Tibial artery (tissue), 4 donors: Measurements from ENCODE around the gene CEMIP2.

ENCODE experiments used
- DNase-seq, 2 donors: peaks; one replicate each; pipeline ENCODE4 v3.0.0-alpha.2; 2019
- H3K27ac ChIP-seq, 2 donors: fragments of 200-600 bp; sonication (generic) in 1 of 2; 1 replicate in 1 of 2; 2 replicates in 1 of 2; pipeline ENCODE4 v1.5.1; 2018 to 2019; ENCODE audit warnings: mild to moderate bottlenecking in 1 of 2
- H3K27me3 ChIP-seq, 2 donors: fragments of 200-600 bp; sonication (generic) in 1 of 2; one replicate each; pipeline versions ENCODE4 v1.5.1 to v1.6.0; 2016 to 2019
- H3K36me3 ChIP-seq, 3 donors: fragments of 200-600 bp; sonication (generic) in 2 of 3; one replicate each; pipeline ENCODE4 v1.5.1; 2016 to 2019; ENCODE audit warnings: mild to moderate bottlenecking in 2 of 3
- H3K4me1 ChIP-seq, 4 donors: fragments of 200-600 bp; sonication (generic) in 2 of 4; 1 replicate in 3 of 4; 2 replicates in 1 of 4; pipeline ENCODE4 v1.5.1; 2016 to 2019
- H3K4me3 ChIP-seq, 2 donors: fragments of 200-600 bp; sonication (generic) in 1 of 2; 1 replicate in 1 of 2; 2 replicates in 1 of 2; pipeline ENCODE4 v1.5.1; 2018 to 2019; ENCODE audit warnings: mild to moderate bottlenecking in 2 of 2
- H3K9me3 ChIP-seq, 3 donors: fragments of 200-600 bp; sonication (generic) in 1 of 3; one replicate each; pipeline ENCODE4 v1.5.1; 2016 to 2019
- CTCF ChIP-seq, 2 experiments: fragments of 200-600 bp in 1 of 2; fragments of 450-650 bp in 1 of 2; IDR thresholded peaks; one replicate each; pipeline ENCODE4 v1.5.1; 2017 to 2019; ENCODE audit warnings: antibody characterized with exemption in 2 of 2, mild to moderate bottlenecking in 1 of 2, moderate library complexity in 1 of 2
- intact Hi-C: fragments of 100-400 bp; cut with DNase I; formaldehyde crosslinking; loops from one replicate; pipeline ENCODE4 v1.15.0; 2023; ENCODE audit warnings: low total_unique reads

Gene CEMIP2

GRCh38 chr9:71687676-71688075, 80.6 kb downstream of the CEMIP2 start:
- TF ChIP-seq CTCF (IDR thresholded peaks at IDR 0.05), result no peak
- Histone ChIP-seq H3K36me3 (peaks cover 24 to 29% (median 28%) of the 10 kb centered on the region in 3 donors), H3K9me3 (no peaks in the 10 kb centered on the region), H3K4me1 (no peaks in the 10 kb centered on the region), H3K27me3 (no peaks in the 10 kb centered on the region), H3K27ac (no peak overlapping the region), H3K4me3 (no peak overlapping the region)
- DNase-seq, result no peak
- intact Hi-C loops, result no loop called here

- Histone ChIP-seq H3K27me3 (no peaks in the 10 kb centered on the region), H3K4me3 (no peak overlapping the region), H3K4me1 (peaks cover 0 to 12% (median 10%) of the 10 kb centered on the region in 4 donors), H3K9me3 (no peaks in the 10 kb centered on the region), H3K36me3 (peaks cover 24 to 29% (median 28%) of the 10 kb centered on the region in 3 donors), H3K27ac (no peak overlapping the region)
- intact Hi-C loops, result no loop called here
- TF ChIP-seq CTCF (IDR thresholded peaks at IDR 0.05), result no peak
- no peak for DNase-seq
Observed at GRCh38 chr9:71685988-71686387, 82.3 kb downstream of the CEMIP2 start.

- Histone ChIP-seq H3K4me1 (peaks cover 0 to 18% (median 13%) of the 10 kb centered on the region in 4 donors), H3K27me3 (no peaks in the 10 kb centered on the region), H3K36me3 (peaks cover 19 to 29% (median 28%) of the 10 kb centered on the region in 3 donors), H3K27ac (no peak overlapping the region), H3K4me3 (no peak overlapping the region), H3K9me3 (no peaks in the 10 kb centered on the region)
- no peak for TF ChIP-seq CTCF (IDR thresholded peaks at IDR 0.05)
- intact Hi-C loops, result no loop called here
- DNase-seq, result no peak
Observed at GRCh38 chr9:71685394-71685793, 82.9 kb downstream of the CEMIP2 start.

- intact Hi-C loops, result no loop called here
- H3K27ac ChIP-seq, result no peak overlapping the region
- H3K9me3 ChIP-seq, result no peaks in the 10 kb centered on the region
- TF ChIP-seq CTCF (IDR thresholded peaks at IDR 0.05), result no peak
- no peak overlapping the region for H3K4me3 ChIP-seq
- H3K36me3 ChIP-seq, result peaks cover 11 to 21% (median 20%) of the 10 kb centered on the region in 3 donors
- no peak for DNase-seq
- H3K4me1 ChIP-seq, result peaks cover 0 to 27% (median 20%) of the 10 kb centered on the region in 4 donors
- H3K27me3 ChIP-seq, result no peaks in the 10 kb centered on the region
Observed at GRCh38 chr9:71684566-71684965, 83.7 kb downstream of the CEMIP2 start.

- H3K27ac ChIP-seq, result no peak overlapping the region
- peak in 1 of 2 donors; percentile 34 for DNase-seq
- intact Hi-C loops, result no loop called here
- peaks cover 0 to 27% (median 20%) of the 10 kb centered on the region in 4 donors for H3K4me1 ChIP-seq
- H3K36me3 ChIP-seq, result peaks cover 2 to 14% (median 12%) of the 10 kb centered on the region in 3 donors
- no peak overlapping the region for H3K4me3 ChIP-seq
- TF ChIP-seq CTCF (IDR thresholded peaks at IDR 0.05), result no peak
- no peaks in the 10 kb centered on the region for H3K27me3 ChIP-seq
- H3K9me3 ChIP-seq, result no peaks in the 10 kb centered on the region
Observed at GRCh38 chr9:71683598-71684235, 84.6 kb downstream of the CEMIP2 start.
